ENCODE measurements around the gene MFN1.
"Not testable (repeated sequence)": the region's sequence is repeated elsewhere in the genome, so short reads cannot be mapped to it uniquely, and the experiment has no call there.

The MFN1 gene

DNA sequence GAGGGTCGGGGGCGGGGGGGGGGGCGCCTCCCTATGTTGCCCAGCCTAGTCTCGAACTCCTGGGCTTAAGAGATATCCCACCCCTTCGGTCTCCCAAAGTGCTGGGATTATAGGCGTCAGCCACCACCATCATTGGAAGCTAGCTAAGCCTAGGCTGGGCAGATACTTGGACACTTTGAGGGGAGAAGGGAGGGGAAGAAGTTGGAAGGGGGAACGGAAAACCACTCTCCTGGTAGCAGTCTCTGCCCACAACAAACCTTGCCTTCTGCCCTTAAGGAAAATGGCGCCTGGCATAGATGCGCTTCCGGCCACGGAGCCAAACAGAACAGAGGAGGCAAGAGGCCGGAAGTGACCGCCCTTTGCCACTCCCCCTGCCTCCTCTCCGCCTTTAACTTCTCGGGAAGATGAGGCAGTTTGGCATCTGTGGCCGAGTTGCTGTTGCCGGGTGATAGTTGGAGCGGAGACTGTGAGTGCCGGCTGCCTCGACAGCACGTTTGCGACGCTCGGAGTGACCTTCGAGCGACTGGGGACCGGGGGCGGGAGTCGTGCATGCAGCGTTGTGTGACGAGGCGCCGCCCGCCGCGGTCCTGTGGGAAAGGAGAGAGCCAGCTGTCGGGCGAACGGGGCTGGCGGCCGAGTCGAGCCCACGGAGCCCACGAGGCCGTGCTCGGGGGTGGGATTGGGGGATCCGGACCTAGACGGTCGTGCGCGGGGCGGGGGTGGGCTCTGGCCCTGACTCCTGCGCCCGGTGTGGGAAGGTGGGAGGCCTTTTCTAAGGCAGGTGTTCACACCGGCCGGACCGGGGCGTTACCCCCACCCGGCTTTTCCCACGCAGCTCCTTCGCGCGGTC is at the start of gene MFN1:
MFN1 (plus strand) TSS at position 365 of the 850 bp plus-strand sequence. CDS start 1,143 bp downstream, outside the sequence.
- DNase-seq, result peak; percentile 99

DNA sequence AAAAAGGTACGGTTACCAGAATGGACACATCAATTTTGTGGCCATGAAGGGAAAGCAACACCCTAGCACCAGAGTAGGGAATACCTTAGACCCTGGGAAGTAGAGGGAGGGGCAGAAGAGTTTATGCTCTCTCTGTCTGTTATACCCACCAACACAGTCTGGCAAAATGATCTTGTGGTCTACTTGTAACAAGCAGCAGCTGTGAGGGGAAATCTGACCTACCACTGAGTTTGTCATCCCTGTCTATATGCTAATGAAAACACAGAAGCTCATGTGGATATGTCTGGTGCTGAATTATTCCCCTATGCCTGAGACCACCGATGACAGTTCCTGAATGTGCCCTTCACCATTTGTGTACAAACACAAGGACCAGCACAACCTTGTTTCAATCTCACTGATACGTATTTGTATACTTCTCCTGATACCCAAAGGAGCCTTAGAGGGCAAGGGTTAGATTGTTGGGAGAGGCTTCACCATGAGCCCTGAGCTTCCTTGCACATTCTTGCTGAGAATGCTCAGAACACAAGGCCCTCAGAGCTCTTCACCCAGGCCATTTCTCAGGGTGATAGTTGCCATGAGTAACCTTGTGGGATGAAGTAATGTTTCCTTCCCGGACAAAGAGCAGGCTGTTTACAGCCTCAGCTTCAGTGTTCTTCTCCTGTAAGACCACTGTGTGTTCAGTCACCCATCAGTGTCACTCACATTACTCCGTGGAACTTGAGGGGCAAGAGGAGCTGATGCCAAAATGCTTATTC is 49.4 kb upstream of the MFN1 start:
- no peak for DNase-seq

DNA sequence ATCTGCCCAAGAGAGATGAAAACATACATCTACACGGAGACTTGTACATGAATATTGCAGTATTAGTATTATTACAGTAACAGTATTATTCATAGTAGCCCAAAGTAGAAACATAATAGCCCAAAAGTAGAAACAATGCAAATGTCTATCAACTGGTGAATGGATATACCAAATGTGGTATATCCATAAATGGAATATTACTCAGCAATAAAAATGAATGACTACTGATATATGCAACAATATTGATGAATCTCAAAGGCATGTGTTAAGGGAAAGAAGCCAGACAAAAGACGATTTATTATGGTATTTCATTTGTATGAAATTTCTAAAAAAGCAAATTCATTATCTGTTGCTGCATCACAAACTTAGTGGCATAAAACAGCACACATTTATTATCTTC is 48.2 kb upstream of the MFN1 start:
- no peak for DNase-seq

DNA sequence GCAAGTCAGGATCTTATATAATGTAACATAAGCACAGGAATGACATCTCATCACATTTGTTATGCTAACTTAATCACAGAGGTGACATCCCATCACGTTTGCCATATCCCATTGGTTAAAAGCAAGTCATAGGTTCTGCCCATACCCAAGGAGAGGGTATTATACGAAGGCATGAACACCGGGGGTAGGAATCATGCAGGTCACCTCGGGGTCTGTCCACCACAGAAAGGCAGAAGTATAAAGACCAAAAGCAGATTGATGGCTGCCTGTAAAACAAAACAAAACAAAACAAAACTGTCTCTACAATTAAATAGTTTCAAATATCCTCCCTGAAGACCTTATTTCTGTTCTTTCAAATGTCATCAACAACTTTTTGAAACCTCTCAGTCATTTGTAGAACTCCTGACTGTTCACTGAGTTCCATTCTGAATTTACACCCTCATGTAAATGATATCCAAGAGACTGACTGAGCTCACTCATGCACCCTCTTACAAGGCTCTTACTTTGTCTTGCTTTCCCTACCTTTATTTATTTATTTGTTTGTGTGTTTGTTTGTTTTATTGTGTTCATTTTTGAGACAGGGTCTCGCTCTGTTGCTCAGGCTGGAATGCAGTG is 47.4 kb upstream of the MFN1 start:
- no peak for DNase-seq

DNA sequence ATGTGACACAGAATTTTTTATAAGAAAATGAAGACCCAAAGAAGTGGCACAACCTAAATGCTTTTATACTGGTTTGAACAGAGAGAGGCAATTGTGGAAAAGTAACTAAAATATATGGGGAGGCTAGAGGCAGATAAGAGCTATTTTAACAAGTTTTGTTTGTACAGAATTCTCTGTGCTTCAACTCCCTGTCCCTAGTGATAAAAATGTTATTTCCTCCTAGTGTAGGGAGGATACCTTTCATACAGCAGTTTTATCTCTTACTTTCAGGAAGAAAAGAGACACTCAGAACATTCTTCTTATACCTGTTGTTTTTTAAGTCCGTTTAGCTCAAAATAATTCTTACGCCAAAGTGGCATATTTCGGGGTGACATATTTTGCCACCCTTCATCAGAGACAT is 45.9 kb upstream of the MFN1 start:
- DNase-seq, result no peak

DNA sequence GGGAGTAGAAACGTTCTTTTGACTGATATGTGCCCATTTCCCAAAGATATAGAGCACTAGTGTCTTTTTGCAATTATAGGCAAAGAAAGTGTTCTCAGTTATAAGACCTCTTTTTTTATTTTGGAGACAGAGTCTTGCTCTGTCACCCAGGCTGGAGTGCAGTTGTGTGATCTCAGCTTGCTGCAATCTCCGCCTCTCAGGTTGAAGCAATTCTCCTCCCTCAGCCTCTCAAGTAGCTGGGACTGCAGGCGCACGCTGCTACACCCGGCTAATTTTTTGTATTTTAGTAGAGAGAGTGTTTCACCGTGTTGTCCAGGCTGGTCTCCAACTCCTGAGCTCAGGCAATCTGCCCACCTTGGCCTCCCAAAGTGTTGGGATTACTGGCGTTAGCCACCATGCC is 45.4 kb upstream of the MFN1 start:
- DNase-seq, result no peak

DNA sequence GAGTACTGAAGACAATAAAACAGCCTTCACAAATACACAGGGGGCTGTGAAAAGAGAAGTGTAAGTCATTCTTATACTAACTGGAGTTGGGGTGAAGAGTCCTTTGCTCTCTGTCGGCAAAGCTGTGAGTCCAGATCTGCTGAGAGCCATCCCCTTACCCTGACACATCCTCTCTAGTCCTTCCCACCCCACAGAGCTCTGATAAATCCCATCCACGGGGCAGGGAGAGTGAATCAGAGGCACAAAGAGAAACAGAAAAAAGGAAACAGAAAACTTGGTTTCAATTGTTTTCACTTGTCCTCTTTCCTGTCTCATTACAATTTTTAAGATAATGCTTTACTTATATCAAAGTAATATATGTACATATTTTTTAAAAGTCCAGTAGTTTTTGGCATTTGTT is 42.9 kb upstream of the MFN1 start:
- DNase-seq, result no peak

DNA sequence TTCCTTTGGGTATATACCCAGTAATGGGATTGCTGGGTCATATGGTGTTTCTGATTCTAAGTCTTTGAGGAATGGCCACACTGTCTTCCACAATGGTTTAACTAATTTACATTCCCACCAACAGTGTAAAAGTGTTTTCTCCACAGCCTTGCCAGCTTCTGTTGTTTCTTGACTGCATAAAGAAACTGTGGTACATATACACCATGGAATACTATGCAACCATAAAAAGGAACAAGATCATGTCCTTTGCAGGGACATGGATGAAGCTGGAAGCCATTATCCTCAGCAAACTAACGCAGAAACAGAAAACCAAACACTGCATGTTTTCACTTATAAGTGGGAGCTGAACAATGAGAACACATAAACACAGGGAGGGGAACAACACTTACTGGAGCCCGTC is 40.1 kb upstream of the MFN1 start:
- DNase-seq, result not testable (repeated sequence)

DNA sequence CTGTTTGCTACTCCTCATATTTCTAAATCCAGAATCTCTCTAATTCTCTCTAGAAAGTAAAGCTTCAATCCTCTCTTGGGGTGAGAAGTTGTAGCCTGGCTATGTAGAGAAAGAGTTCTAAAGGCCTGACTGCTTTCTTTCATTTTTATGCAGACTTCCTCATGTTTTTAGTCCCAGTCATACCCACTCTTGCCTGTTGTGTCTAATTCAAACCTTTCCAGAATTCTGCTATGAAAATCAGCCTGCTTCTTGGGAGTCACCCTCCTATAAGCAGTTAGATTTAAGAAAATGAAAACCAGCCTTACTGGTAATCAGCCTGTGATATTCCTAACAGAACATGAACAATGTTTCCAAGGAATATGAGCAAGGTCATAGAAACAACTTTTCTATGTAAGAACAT is 39.5 kb upstream of the MFN1 start:
- no peak for DNase-seq

DNA sequence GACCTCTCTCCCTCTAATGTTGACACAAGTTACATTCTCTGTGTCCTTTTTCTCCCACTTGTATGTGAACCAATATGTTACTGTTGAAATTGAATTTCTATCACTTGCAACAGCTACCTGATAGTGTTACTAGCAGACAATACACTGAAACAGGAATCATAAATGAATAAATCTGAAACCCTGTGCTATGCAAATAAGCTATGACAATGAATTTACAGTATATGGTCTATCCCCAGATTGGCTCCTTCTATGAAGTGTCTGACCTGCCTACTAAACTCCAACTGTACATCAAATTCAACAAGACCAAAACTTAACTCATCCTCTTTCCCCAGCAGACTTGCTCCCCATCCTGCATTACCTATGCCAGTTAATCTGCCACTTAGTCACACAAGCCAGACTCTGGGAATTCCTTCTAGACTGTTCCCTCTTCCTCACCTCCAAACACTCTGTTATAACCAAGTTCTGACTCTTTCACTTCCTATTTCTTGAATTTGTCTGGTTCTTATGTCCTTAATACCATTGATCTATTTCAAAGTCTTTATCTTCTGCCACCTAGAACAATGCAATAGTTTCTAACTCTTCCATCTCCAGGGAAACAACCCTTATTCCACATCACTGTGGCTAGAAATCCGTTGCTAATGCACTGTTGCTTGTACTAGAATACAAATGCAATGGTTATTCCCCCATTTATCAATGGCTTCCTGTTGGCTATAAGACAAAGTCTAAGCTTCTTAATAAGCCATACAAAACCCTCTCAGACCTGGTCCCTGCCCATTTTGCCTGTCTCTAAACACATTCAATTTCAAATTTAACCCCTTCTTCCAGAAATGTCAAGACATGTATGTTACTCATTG is 38.1 kb upstream of the MFN1 start:
- no peak for DNase-seq

DNA sequence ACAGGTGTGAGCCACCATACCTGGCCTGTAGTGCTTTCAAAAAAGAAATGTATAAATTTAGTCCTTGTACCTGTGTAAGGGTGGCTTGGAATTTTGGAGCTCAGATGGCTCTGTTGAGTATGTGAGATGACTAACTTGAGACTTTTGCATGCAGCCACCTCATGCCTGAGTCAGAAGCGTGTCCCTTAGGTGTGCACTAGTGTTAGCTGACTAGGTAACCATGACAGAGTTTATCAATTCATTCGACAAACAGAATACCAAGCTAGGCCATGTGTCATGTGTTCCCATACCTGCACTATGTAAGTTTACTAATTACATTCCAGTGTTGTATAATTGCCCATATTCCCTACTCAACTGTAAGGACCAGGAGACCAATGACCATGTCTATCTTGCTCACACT is 28.6 kb upstream of the MFN1 start:
- DNase-seq, result no peak

DNA sequence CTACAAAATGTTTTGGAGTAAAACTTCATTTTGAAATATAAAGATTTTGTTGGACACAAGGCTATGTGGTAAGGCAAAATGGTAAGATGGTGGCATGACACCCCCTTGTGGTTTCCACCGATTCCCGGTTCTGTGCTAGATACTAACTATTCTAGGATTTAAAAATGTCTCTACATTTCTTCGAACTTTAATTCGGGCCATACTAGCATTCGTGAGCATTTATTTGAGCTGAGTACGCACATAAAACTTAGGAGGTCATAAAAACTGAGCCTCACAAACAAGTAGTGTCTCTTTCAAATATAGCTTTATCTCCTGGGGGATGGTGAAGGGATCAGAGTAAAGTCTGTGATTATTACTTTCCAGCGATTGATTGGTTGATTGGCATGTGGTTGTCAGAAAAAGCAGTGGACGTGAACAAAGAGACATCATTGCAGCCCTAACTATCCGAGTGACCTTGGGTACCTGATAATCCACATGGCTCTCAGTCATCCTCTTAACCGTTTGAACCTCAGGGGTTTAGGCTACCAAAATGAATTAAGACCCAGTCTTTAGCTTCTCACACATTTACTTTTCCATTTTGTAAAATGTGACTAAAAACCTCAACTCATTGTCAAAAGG is 25.7 kb upstream of the MFN1 start:
- peak; percentile 39 for DNase-seq

DNA sequence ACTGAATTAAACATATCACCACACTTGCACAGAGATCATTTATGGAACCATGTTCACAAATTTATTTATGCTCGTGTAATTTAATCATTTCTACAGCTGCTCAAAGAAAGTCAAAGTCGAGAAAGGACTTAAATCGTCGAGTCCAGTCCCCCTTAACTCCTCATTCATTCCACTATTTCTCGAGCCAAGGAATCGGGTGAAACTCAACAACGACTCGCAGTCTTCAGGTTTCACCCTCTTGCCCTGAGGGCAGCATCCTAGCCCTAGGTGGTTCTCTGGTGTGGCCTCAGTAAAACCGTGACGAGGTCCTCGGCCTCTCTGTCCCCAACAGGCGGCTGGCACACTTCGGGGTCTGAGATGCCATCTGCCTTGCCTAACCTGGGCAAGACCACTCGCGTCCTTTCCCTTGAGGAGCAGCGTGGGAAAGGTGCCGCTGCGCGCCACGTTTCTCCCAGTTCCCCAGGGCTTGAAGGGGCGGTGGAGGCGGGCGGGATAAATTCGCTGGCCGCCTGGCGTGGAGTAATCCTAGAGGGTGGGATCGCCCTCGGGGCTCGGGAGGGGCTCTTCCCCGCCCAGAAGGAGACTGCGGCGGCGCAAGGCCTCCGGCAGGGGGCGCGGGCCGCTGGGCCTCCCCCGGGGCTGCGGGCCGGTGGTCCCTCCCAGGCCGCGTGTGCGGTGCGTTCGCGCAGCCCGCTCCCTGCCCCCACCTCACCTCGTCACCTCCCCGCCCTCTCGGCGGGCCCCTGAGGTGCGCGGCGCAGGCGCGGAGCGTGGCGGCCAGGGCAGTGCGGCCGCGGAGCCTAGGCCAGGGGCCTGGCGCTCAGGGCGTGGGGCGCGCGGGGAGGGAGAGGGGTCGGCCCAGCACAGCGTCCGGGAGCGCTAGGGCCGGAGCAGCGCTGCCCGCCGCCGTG is 25.0 kb upstream of the MFN1 start, which contains the start of gene ZNF639:
ZNF639 (plus strand) TSS at position 746 of the 911 bp plus-strand sequence. CDS start 5,263 bp downstream, outside the sequence.
- peak; percentile 96 for DNase-seq

DNA sequence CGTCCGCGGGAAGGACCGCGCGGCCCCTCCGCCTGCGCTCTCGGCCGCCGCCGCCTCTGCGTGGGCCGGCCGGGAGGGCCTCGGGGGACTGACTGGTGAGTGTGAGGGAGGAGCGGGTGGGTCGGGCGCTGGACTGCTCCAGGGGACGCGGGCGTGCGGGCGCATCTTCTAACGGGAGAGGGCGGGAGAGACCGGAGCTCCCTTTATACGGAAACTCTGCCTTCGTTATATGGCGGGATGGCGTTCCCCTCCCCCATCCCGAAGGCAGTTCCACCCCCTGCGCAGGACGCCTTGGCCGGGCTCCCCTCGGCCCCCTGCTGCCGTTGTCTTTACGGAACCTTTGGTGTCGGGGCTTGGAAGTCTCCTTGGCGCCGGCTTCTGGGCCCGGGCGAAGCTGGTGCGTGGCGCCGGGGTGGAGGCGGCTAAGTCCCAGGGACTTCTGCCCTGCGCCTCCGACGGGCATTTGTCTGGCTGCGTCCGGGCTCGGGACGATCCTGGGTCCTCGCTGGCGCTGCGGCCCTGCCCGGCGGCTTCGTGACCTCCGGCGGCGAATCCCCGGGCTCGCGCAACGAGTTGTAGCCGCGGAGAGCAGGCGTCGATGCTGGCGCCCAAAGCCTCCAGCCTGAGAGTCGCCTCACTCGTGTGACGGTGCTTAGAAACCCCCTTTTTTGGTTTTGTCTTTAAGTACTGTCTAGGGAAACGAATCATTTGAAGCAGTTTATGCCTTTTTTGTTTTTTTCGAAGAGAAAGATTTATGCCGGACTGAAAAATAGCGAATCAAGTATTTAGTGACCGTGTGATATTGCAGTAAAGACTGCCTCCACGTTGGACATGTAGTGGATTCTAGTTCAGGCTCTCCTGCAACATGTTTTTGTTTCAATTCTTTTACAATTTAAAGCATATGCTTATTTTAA is 24.1 kb upstream of the MFN1 start:
- peak; percentile 88 for DNase-seq

DNA sequence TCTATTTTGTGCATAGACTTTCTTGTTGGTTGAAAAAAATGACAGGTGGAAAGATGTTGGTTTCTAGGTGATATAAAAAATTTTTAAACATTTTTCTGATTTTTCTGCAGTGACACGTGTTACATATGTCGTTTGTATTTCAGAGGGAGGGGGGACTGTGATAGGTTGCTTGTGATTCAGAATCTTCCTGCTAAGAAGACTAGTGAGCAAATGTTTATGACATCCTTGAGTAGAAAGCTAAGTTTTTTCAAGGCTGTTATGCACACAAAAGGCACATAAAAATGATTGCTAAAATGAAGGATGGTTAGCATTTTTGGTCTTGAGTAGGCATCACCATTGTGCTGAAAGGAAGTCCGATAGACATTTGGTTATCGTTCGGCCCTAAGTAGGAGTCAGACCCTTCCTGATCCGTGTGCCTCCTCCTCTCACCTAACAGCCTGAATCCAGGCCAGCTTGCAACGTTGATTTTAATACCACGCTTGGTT is 23.2 kb upstream of the MFN1 start:
- DNase-seq, result no peak

DNA sequence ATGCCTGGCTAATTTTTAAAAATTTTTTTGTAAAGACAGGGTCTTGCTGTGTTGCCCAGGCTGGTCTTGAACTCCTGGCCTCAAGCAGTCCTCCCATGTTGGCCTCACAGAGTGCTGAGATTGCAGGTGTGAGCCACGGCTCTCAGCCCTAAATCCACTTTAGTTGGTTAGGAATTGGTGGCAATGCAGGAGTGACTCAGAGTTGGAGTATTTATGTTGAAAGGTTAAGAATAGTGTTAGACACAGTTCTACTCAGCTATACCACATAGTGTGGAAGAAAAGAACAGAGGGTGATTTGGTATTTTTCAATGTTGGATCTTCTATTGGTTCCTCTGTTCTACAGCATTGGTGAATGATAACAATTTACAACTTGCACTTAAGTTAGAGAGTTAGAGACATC is 17.1 kb upstream of the MFN1 start:
- DNase-seq, result no peak

DNA sequence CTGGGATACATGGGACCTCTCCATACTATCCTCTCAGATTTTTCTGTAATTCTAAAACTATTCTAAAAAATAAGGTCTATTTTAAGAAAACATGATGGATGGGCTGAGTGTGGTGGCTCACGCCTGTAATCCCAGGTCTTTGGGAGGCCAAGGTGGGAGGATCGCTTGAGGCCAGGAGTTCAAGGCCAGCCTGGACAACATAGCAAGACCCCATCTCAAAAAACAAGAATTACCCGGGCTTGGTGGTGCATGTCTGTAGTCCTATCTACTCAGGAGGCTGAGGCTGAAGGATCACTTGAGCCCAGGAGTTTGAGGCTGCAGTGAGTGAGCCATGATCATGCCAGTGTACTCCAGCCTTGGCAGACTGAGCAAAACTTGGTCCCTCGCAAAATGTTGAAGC is 15.3 kb upstream of the MFN1 start:
- DNase-seq, result no peak

DNA sequence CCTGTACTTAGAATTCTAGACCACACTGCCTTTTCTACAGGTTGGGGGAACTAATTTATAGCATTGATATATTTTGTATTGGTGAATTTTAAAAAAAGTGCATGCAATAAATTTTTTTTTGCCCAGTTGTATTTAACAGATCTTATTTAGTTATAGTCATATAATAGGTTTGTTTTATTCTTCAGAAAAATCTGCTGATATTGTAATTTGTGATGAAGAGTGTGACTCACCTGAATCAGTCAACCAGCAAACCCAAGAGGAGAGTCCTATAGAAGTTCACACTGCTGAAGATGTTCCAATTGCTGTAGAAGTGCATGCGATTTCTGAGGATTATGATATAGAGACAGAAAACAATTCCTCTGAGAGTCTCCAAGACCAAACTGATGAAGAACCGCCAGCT is 14.4 kb upstream of the MFN1 start:
- no peak for DNase-seq

DNA sequence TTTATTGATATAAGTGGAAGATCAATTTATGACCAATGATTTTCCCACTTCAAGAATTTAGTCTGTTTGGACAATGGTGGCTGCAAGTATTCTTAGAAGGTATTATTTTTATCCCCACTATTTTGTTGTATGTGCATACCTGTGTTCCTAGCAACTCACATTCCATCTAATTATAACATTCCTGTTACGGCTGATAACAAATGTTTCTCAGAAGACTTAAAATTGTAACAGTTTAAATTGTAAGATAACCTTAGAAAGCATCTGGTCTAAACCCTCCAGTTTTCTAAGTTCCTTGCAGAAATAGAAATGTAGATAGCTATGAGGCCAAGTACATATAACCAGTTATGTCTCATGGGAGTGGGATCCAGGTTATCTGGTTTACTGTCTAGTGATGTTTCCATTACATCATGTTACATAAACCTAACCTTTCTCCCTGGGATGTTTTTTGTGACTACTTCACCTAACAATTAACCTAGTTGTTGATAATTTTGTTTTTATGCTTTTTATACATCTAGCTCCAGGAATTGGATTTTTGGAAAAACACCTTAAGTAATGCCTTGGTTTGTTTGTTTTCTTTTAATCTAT is 11.1 kb upstream of the MFN1 start:
- DNase-seq, result no peak
